Stimulated activated naive CD8-positive, alpha-beta T cell treated with anti-CD3 and anti-CD28 coated beads, Interleukin-15, amount 100 ng/mL, for 72 hours (primary cell): ENCODE measurements around the gene ACTA2.
A peak's percentile ranks its signal among the peaks of the same experiment; 100 is the strongest.

Experiments
- ATAC-seq: fragments of 150-1000 bp; cut with Tn5 transposase; 2 replicates; pipeline ENCODE4 v1.10.0; 2021; ENCODE audit warnings: mild to moderate bottlenecking, moderate library complexity
- DNase-seq, 2 donors: peaks; one replicate each; pipeline ENCODE4 v3.0.0; 2021 to 2022
- H3K27ac Mint-ChIP-seq, 2 donors: one replicate each; pipeline ENCODE4 v1.8.0; 2022; ENCODE audit warnings: mild to moderate bottlenecking in 2 of 2, mixed read lengths in 2 of 2, moderate library complexity in 2 of 2
- H3K27me3 Mint-ChIP-seq: one replicate; pipeline ENCODE4 v1.8.0; 2022; ENCODE audit warnings: mixed read lengths
- H3K4me1 Mint-ChIP-seq: one replicate; pipeline ENCODE4 v1.8.0; 2022; ENCODE audit warnings: mild to moderate bottlenecking, mixed read lengths
- H3K4me3 Mint-ChIP-seq, 2 donors: one replicate each; pipeline ENCODE4 v1.8.0; 2022; ENCODE audit warnings: mild to moderate bottlenecking in 2 of 2, mixed read lengths in 2 of 2, moderate library complexity in 1 of 2
- H3K9me3 Mint-ChIP-seq, 2 donors: one replicate each; pipeline ENCODE4 v1.8.0; 2022; ENCODE audit warnings: mixed read lengths in 2 of 2

ACTA2 gene

GRCh38 chr10:88952647-88953111 lies at the start of gene ACTA2:
Gene ACTA2, minus strand, starts transcription at chr10:88952773. Its CDS starts 3,843 bp downstream, at chr10:88948930.
- Mint-ChIP-seq H3K9me3 (peaks cover 0 to 6% of the 10 kb centered on the region in 2 donors), H3K4me3 (no peak within 1 kb of the TSS), H3K27me3 (no peaks in the 10 kb centered on the region), H3K27ac (peak within 1 kb of the TSS in 1 of 2 donors; percentile 56), H3K4me1 (no peaks in the 10 kb centered on the region)
- ATAC-seq (no peak), DNase-seq (no peak)

- no peak for ATAC-seq
- Mint-ChIP-seq H3K9me3 (no peaks in the 10 kb centered on the region), H3K4me1 (peaks cover 53% of the 10 kb centered on the region), H3K27ac (peak overlapping the region in 1 of 2 donors; percentile 42), H3K27me3 (no peaks in the 10 kb centered on the region), H3K4me3 (peak overlapping the region; percentile 49 to 73)
- no peak for DNase-seq
These were observed 49.1 kb upstream of the ACTA2 start for GRCh38 chr10:89001729-89002072.

GRCh38 chr10:89001024-89001728 lies 48.6 kb upstream of the ACTA2 start:
- Mint-ChIP-seq H3K27me3 (no peaks in the 10 kb centered on the region), H3K27ac (peak overlapping the region in 1 of 2 donors; percentile 94), H3K9me3 (no peaks in the 10 kb centered on the region), H3K4me1 (peaks cover 58% of the 10 kb centered on the region), H3K4me3 (peak overlapping the region; percentile 49 to 73)
- ATAC-seq (peak; percentile 92), DNase-seq (peak in 1 of 2 donors; percentile 27)

- Mint-ChIP-seq H3K27ac (no peak overlapping the region), H3K4me3 (no peak overlapping the region), H3K9me3 (no peaks in the 10 kb centered on the region), H3K4me1 (peaks cover 70% of the 10 kb centered on the region), H3K27me3 (no peaks in the 10 kb centered on the region)
- no peak for ATAC-seq
- DNase-seq: no peak
These were observed 47.1 kb upstream of the ACTA2 start for GRCh38 chr10:88999625-89000024.

- no peaks in the 10 kb centered on the region for H3K9me3 Mint-ChIP-seq
- H3K4me1 Mint-ChIP-seq: peaks cover 63% of the 10 kb centered on the region
- DNase-seq (no peak), ATAC-seq (no peak)
- no peak overlapping the region for H3K27ac Mint-ChIP-seq
- peak overlapping the region; percentile 24 to 58 for H3K4me3 Mint-ChIP-seq
- H3K27me3 Mint-ChIP-seq: no peaks in the 10 kb centered on the region
These were observed 44.4 kb upstream of the ACTA2 start for GRCh38 chr10:88996927-88997326.

DNA sequence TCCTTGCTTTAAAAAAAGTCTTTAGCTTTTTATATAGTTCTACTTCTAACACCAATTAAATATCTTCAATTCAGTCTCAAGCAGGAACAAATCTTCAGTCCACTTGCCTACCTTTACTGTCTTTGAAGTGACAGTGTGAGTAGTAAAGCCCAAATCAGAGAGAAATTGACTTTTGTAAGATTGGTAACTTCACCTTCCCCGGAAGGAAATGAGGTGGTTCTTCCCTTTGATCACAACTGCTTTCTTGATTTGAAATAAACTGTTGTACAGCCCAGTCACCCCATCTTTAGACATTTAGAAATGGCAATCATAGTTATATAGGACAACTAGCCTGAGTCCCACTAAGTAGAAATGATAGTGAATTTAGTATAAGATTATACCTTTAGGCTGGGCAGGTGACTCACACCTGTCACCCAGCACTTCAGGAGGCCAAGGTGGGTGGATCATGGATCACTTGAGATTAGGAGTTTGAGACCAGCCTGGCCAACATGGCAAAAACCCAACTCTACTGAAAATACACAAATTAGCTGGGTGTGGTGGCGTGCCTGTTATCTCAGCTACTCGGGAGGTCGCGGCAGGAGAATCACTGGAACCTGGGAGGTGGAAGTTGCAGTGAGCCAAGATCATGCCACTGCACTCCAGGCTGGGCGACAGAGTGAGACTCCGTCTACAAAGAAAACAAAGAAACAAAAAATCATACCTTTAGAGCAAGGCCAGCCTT lies 42.7 kb upstream of the ACTA2 start:
- H3K4me3 Mint-ChIP-seq: peak overlapping the region; percentile 69 to 85
- H3K4me1 Mint-ChIP-seq: peaks cover 51% of the 10 kb centered on the region
- no peaks in the 10 kb centered on the region for H3K9me3 Mint-ChIP-seq
- no peaks in the 10 kb centered on the region for H3K27me3 Mint-ChIP-seq
- DNase-seq (no peak), ATAC-seq (no peak)
- H3K27ac Mint-ChIP-seq: peak overlapping the region in 1 of 2 donors; percentile 94

- DNase-seq: peak; percentile 17 to 41
- peak overlapping the region; percentile 59 to 91 for H3K27ac Mint-ChIP-seq
These were observed 41.4 kb upstream of the ACTA2 start for GRCh38 chr10:88994019-88994418.

DNA sequence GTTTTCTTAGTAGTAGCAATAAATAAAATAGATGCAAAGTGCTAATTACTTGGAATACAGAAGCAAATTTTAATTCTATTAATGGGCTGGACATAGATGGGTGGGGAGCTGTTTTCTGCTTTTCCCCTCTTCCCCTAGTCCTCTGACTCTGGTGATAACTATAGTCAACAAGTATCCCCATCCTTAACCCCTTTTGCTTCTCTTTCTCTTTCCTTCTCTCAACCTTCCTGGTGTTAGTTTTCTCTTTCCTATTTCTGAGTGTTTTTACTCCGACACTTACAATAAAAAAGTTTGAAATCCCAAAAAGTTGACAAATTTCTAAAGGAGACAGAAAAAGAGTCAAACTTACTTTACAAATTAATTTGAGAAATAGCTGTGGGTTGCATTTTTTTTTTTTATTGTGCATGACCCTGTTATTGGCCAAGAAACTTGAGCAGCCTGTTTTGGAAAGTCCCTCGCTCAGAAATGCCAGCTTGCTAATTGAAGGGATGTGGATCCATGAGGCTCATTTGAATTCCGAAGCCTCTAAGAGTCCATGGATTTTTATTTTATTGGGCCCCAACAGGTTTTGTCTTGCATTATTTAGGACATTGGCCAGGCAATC lies 40.5 kb upstream of the ACTA2 start:
- DNase-seq (no peak), ATAC-seq (no peak)
- Mint-ChIP-seq H3K27ac (peak overlapping the region; percentile 85 to 95), H3K27me3 (no peaks in the 10 kb centered on the region), H3K9me3 (peaks cover 0 to 3% of the 10 kb centered on the region in 2 donors), H3K4me3 (peak overlapping the region; percentile 77 to 87), H3K4me1 (peaks cover 54% of the 10 kb centered on the region)

More at GRCh38 chr10:88994019-88994418, 41.4 kb upstream of the ACTA2 start:
- Mint-ChIP-seq H3K4me3 (peak overlapping the region; percentile 70 to 87), H3K9me3 (no peaks in the 10 kb centered on the region), H3K4me1 (peaks cover 54% of the 10 kb centered on the region), H3K27me3 (no peaks in the 10 kb centered on the region)
- no peak for ATAC-seq

DNA sequence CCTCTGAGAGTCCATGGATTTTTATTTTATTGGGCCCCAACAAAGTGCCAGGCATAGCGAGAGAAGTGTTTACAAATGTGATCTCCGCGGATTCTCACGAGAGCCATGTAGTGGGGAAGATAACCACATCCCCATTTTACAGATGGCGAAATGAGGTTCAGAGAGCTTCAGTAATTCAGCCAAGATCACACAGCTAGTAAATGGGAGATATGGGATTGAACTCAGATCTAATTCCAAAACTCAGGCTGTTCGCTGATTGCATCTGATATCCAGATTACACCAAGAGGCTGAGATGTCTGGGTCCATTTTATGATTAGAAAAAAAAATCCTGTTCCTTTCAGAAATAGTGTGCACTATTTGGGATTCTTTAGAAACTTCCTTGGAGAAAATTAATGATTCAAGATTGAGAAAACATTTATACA lies 39.3 kb upstream of the ACTA2 start:
- DNase-seq: no peak
- Mint-ChIP-seq H3K4me1 (peaks cover 59% of the 10 kb centered on the region), H3K27ac (peak overlapping the region; percentile 95 to 99), H3K4me3 (peak overlapping the region; percentile 98 to 99), H3K9me3 (peaks cover 0 to 7% of the 10 kb centered on the region in 2 donors), H3K27me3 (no peaks in the 10 kb centered on the region)
- peak; percentile 1 for ATAC-seq

DNA sequence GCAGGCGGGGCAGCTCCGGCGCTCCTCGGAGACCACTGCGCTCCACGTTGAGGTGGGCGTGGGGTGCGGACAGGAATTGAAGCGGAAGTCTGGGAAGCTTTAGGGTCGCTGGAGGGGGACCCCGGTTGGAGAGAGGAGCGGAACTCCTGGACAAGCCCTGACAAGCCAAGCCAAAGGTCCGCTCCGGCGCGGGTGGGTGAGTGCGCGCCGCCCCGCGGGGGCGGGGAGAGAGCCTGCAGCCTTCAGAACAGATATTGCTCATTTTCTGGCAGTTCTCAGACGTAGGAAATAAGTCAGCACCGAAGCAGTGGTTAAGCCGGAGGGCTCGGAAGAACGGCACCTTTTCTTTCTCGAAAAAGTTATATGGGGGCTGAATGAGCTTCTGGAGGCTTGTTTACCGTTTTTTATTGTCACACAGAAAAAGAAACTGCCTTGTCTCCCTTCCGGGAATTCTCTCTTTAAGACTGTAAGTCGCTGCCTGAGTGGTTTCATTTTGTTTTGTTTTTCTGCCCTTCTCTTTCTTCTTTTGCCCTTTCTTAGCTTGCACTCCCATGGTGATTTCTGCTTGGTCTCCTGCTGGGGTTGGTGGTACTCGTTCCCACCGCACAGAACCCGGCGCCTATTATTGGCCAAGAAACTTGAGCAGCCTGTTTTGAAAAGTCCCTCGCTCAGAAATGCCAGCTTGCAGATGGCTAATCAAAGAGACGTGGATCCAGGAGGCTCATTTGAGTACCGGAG lies 38.8 kb upstream of the ACTA2 start:
- Mint-ChIP-seq H3K27ac (peak overlapping the region; percentile 95 to 99), H3K9me3 (peaks cover 3 to 12% of the 10 kb centered on the region in 2 donors), H3K27me3 (no peaks in the 10 kb centered on the region), H3K4me3 (peak overlapping the region; percentile 98 to 99), H3K4me1 (peaks cover 58% of the 10 kb centered on the region)
- peak; percentile 78 to 86 for DNase-seq
- peak; percentile 74 for ATAC-seq

DNA sequence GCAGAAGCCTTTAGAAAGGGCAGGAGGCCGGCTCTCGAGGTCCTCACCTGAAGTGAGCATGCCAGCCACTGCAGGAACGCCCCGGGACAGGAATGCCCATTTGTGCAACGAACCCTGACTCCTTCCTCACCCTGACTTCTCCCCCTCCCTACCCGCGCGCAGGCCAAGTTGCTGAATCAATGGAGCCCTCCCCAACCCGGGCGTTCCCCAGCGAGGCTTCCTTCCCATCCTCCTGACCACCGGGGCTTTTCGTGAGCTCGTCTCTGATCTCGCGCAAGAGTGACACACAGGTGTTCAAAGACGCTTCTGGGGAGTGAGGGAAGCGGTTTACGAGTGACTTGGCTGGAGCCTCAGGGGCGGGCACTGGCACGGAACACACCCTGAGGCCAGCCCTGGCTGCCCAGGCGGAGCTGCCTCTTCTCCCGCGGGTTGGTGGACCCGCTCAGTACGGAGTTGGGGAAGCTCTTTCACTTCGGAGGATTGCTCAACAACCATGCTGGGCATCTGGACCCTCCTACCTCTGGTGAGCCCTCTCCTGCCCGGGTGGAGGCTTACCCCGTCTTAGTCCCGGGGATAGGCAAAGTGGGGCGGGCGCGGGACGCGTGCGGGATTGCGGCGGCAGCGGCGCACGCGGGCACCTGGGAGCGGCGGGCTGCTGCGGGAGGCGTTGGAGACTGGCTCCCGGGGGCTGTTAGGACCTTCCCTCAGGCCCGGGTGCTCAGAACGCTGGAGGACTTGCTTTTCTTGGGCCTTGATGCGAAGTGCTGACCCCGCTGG lies 38.0 kb upstream of the ACTA2 start, which contains the start of gene FAS:
Gene FAS (plus strand): TSS at position 415 of the 777 bp plus-strand sequence. CDS start 79 bp downstream, at position 494.
- peaks cover 5 to 15% of the 10 kb centered on the region in 2 donors for H3K9me3 Mint-ChIP-seq
- ATAC-seq (peak; percentile 86), DNase-seq (peak; percentile 72 to 91)
- H3K27ac Mint-ChIP-seq: peak within 1 kb of the TSS; percentile 95 to 99
- no peaks in the 10 kb centered on the region for H3K27me3 Mint-ChIP-seq
- H3K4me1 Mint-ChIP-seq: peaks cover 52% of the 10 kb centered on the region
- peak within 1 kb of the TSS; percentile 98 to 99 for H3K4me3 Mint-ChIP-seq

DNA sequence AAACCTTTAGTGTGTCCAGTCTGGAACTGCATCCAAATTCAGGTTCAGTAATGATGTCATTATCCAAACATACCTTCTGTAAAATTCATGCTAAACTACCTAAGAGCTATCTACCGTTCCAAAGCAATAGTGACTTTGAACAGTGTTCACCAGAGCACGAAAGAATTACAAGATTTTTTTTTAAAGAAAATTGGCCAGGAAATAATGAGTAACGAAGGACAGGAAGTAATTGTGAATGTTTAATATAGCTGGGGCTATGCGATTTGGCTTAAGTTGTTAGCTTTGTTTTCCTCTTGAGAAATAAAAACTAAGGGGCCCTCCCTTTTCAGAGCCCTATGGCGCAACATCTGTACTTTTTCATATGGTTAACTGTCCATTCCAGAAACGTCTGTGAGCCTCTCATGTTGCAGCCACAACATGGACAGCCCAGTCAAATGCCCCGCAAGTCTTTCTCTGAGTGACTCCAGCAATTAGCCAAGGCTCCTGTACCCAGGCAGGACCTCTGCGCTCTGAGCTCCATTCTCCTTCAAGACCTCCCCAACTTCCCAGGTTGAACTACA lies 37.3 kb upstream of the ACTA2 start:
- DNase-seq: no peak
- Mint-ChIP-seq H3K4me1 (peaks cover 46% of the 10 kb centered on the region), H3K27me3 (no peaks in the 10 kb centered on the region), H3K27ac (peak overlapping the region; percentile 95 to 99), H3K4me3 (peak overlapping the region; percentile 98 to 99), H3K9me3 (peaks cover 5 to 15% of the 10 kb centered on the region in 2 donors)
- peak; percentile 7 for ATAC-seq

GRCh38 chr10:88989423-88989822 lies 36.9 kb upstream of the ACTA2 start:
- Mint-ChIP-seq H3K4me3 (peak overlapping the region; percentile 27 to 98), H3K27ac (peak overlapping the region in 1 of 2 donors; percentile 0), H3K4me1 (peaks cover 51% of the 10 kb centered on the region), H3K9me3 (peaks cover 5 to 15% of the 10 kb centered on the region in 2 donors), H3K27me3 (no peaks in the 10 kb centered on the region)
- DNase-seq (no peak), ATAC-seq (no peak)

GRCh38 chr10:88987840-88988239 lies 35.3 kb upstream of the ACTA2 start:
- Mint-ChIP-seq H3K27me3 (no peaks in the 10 kb centered on the region), H3K9me3 (peaks cover 5 to 15% of the 10 kb centered on the region in 2 donors), H3K4me3 (peak overlapping the region in 1 of 2 donors; percentile 1), H3K27ac (no peak overlapping the region), H3K4me1 (peaks cover 57% of the 10 kb centered on the region)
- ATAC-seq (no peak), DNase-seq (no peak)
